GM23338 (cell line): ENCODE measurements around the gene NME3.

Experiments
- CTCF ChIP-seq, 2 experiments: fragments of 200-600 bp in 1 of 2; sonication (generic) in 1 of 2; conservative IDR thresholded peaks; 2 replicates each; pipeline versions ENCODE4 v1.5.1 to v1.6.1; 2016 to 2017; ENCODE audit warnings: antibody characterized with exemption in 2 of 2, low read depth in 2 of 2, mild to moderate bottlenecking in 2 of 2, moderate library complexity in 1 of 2
- EZH2 ChIP-seq: fragments of 200-600 bp; sonication (generic); IDR thresholded peaks from one replicate; pipeline ENCODE4 v1.8.0; 2017; ENCODE audit warnings: antibody characterized with exemption, mild to moderate bottlenecking, low read depth; ENCODE audit not compliant: unreplicated experiment
- EZH2phosphoT487 ChIP-seq: fragments of 200-600 bp; sonication (generic); IDR thresholded peaks from one replicate; pipeline ENCODE4 v1.8.1; 2018; ENCODE audit warnings: antibody characterized with exemption; ENCODE audit not compliant: unreplicated experiment
- JUNB ChIP-seq: IDR thresholded peaks from one replicate; pipeline ENCODE4 v1.6.1; 2016; ENCODE audit warnings: antibody characterized with exemption; ENCODE audit not compliant: unreplicated experiment
- POLR2AphosphoS5 ChIP-seq: IDR thresholded peaks from 2 replicates; pipeline ENCODE4 v1.6.1; 2016; ENCODE audit warnings: antibody characterized with exemption, low read depth
- REST ChIP-seq: IDR thresholded peaks from one replicate; pipeline ENCODE4 v1.6.1; 2018; ENCODE audit warnings: antibody characterized with exemption; ENCODE audit not compliant: unreplicated experiment
- STAT1 ChIP-seq: IDR thresholded peaks from one replicate; pipeline ENCODE4 v1.6.1; 2016; ENCODE audit warnings: antibody characterized with exemption; ENCODE audit not compliant: unreplicated experiment

GRCh38 chr16:1791943-1792812 is 20.8 kb upstream of the NME3 start:
- no peak for TF ChIP-seq CTCF (conservative IDR thresholded peaks at IDR 0.05; ENCODE audit: low read depth in 2 of 2)
- TF ChIP-seq EZH2, result no peak
- TF ChIP-seq POLR2AphosphoS5, result no peak
- no peak for TF ChIP-seq JUNB
- TF ChIP-seq EZH2phosphoT487, result no peak
- no peak for TF ChIP-seq STAT1
- TF ChIP-seq REST, result no peak
